Measurements from ENCODE around the gene UBE3B.
"Not testable (repeated sequence)": the region's sequence is repeated elsewhere in the genome, so short reads cannot be mapped to it uniquely, and the experiment has no call there.

Gene UBE3B, protein sequence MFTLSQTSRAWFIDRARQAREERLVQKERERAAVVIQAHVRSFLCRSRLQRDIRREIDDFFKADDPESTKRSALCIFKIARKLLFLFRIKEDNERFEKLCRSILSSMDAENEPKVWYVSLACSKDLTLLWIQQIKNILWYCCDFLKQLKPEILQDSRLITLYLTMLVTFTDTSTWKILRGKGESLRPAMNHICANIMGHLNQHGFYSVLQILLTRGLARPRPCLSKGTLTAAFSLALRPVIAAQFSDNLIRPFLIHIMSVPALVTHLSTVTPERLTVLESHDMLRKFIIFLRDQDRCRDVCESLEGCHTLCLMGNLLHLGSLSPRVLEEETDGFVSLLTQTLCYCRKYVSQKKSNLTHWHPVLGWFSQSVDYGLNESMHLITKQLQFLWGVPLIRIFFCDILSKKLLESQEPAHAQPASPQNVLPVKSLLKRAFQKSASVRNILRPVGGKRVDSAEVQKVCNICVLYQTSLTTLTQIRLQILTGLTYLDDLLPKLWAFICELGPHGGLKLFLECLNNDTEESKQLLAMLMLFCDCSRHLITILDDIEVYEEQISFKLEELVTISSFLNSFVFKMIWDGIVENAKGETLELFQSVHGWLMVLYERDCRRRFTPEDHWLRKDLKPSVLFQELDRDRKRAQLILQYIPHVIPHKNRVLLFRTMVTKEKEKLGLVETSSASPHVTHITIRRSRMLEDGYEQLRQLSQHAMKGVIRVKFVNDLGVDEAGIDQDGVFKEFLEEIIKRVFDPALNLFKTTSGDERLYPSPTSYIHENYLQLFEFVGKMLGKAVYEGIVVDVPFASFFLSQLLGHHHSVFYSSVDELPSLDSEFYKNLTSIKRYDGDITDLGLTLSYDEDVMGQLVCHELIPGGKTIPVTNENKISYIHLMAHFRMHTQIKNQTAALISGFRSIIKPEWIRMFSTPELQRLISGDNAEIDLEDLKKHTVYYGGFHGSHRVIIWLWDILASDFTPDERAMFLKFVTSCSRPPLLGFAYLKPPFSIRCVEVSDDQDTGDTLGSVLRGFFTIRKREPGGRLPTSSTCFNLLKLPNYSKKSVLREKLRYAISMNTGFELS

DNA sequence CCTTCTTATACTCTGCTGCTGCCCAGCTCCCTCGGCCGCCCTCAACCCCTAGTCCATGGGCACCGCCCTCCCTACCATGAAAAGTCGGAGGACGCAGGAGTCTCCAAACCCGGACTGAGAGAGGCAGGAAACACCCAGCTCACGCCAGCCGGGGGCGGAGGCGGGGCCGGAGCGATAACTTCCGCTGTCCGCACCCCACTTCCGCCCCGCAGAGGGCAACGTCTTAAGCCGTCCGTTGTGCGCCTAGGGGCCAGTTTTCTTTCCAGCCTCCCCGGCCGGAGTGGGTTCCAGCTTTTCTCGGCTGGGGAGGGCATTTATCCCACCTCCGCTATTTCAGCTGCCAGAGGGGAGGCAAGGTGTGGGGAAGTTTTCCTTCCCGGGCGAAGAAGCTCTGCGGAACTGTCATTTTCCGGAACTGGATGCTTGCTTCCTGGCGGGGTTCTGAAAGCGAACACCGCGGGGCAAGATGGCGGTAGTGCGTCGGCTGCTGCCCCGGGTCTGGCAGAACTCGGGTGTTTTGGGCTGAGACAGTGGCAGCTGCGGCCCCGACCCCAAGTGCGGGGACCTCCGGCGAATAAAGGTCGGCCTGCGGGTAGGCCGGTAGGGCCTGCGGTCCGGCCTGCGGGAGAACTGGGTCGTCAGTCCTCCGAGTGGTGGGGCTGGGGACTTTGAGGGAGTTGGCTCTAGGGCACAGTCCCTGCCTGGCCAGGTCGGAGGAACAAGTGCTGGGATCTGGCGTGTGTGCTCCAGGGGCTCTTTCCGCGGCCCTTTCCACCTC is at the start of gene UBE3B, which contains the start of gene KCTD10:
TSS of gene UBE3B (plus strand) at position 450 of the 778 bp plus-strand sequence. CDS start 5,918 bp downstream, outside the sequence.
TSS of gene KCTD10 (minus strand) at position 116 of the 778 bp plus-strand sequence. CDS start at position 78, 38 bp downstream.
- peak; percentile 91 for DNase-seq

DNA sequence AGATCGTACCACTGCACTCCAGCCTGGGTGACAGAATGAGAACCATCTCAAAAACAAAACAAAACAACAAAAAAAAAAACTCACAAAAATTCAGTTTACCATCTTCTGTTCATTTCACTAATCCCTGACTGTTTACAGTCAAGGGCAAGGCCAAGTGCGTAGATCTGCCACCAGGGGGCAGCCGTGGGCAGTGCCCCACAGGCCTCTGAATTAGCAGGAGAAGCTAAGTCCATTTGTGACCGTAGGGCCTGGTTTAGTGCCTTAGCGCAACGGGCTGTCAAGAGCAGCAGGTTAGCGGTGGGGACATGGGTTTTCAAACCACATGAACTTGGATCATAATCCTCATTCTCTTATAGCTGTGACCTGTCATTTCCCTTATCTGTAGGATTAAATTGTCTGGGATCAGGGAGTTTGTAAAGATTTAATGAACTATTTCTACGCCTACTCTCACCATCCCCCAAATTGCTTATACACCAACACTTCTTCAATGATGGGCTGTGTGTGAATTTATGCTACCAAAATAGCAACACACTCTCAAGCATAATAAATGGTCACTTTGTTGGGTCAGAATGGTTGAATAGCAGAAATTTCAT is 49.3 kb upstream of the UBE3B start:
- DNase-seq: peak; percentile 81

GRCh38 chr12:109428804-109429203 is 48.6 kb upstream of the UBE3B start:
- not testable (repeated sequence) for DNase-seq

DNA sequence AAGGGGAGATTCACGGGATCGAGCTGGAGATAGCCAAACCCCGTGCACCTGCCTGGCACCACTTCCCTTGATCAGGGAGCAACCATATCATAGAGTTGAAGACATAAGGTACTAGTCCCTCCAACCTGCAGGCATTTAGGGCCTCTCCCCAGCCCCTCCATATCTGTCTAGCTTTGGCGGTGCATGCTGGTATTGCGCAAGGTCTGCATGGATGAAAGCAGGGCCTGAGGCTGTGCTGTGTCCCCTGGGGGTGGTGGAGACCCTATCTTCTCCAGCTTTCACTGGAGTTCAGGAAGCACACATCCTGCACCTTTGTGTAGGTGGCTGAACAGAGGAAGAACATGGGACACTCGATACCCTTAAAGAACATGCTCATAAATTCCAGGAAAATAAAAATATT is 47.2 kb upstream of the UBE3B start:
- DNase-seq: no peak

DNA sequence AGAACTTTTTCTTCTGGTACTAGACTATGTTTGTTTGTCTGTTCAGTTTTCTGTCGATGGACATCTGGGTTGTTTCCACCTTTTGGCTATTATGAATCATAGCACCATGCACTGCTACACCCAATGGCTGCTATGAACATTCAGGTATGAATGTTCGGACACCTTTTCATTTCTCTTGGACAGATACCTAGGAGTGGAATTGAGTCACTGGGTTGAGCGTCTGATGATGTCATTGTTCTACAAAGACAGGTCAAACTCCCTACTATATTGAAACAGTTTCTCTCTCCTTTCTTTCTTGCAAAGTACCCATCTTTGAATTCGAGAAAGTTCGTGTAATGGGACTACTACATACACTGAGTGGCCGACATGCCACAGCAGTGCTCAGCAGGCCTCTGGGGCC is 45.0 kb upstream of the UBE3B start:
- no peak for DNase-seq

DNA sequence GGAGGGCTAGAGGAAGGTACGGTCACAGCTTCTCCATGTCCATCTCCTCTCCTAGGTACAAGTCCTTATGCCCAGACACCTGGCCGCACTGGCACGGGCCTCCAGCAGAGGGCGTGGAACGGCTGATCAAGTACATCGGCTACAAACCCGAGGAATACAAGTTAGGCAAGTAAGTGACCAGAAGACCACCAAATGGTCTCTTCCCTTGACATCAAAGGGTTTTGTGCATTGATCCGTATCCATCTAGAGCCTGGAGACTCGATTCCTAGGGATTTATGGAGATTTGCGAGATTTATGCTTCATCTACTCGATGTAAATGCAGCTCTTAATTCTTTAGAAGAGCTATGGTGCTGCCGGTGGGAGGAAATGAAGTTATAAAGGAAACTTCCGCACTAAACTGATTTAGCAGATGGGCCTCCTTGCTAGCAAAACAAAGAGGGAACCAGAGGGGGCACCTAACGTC is 44.6 kb upstream of the UBE3B start:
- DNase-seq: peak; percentile 83

DNA sequence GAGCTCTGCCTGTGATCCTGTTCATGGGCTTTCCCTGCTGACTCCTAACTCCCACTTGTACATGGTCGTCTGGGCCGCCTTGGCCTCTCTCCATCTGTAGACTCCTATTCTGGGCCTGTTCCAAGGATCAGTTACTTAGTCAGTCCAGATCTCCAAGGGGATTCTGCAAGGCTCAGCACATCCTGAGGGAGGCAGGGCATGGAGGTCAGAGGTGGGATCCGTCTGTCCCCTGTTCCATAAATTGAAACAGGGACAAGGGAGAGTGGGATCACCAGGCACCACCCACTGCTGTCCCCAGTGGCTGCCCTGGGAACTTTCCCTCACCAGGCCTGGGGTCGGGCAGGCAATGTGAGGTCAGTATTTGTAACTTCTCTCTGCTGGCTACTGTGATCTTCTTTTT is 43.8 kb upstream of the UBE3B start:
- no peak for DNase-seq

DNA sequence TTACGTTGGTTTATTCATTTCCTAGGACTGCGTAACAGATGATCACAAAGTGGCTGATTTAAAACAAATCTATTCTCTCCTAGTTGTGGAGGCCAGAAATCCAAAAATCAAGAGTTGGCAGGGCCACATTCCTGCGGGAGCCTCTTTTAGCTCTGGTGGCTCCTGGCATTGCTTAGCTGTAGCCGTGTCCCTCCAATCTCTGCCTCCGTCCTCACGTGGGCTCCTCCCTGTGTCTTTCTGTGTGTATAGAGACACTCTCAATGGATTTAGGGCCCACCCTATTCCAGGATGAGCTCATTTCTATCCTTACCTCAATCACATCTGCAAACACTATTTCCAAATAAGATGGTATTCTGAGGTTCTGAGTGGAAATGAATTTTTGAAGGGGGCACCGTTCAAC is 42.9 kb upstream of the UBE3B start:
- no peak for DNase-seq

- DNase-seq: no peak
These were observed 41.8 kb upstream of the UBE3B start for GRCh38 chr12:109435428-109436187.

DNA sequence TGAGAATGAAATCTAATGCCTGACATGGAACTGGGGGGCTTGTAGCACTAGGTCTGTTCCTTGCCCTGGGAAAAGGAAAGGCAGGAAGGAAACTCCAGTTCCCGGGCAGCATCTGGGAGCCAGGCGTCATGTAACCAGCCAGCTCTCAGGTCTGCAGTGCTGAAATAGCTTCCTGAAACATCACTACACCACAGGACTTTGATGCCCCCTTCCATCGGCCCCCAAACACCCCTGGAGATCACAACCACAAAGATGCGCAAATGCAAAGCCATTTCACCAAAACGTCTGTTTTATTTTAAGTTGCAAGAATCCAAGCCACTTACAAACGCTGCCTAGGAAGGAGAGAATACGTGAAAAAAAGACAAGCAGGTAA is 41.3 kb upstream of the UBE3B start:
- no peak for DNase-seq

GRCh38 chr12:109439181-109439580 is 38.3 kb upstream of the UBE3B start:
- no peak for DNase-seq

DNA sequence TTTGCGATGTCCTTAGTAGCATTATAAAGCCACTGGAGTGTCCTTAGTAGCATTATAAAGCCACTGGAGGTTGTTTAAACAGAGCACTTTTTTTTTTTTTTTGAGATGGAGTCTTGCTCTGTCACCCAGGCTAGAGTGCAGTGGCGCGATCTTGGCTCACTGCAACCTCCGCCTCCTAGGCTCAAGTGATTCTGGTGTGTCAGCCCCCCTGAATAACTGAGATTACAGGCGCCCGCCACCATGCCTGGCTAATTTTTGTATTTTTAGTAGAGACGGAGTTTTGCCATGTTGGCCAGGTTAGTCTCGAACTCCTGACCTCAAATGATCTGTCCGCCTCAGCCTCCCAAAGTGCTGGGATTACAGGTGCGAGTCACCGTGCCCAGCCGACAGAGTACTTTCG is 37.5 kb upstream of the UBE3B start:
- DNase-seq: not testable (repeated sequence)

- DNase-seq: no peak
These were observed 36.5 kb upstream of the UBE3B start for GRCh38 chr12:109440851-109441490.

DNA sequence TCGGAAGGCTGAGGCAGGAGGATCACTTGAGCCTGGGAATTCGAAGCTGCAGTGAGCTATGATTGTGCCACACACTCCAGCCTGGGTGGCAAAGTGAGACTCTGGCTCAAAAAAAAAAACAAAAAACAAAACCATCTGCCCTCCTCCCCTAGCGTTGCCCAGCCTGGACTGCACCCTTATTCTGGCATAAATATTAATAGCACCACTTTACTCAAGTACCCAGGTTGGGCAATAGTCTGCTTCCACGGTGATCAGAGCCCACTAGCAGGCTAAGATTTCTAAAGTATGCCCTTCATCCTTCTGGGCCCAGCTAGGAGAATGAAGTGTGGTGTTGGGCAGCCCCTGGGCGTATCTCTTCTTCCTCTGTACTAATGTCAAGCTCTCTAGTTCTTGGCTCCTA is 33.6 kb upstream of the UBE3B start:
- no peak for DNase-seq

- DNase-seq: no peak
These were observed 33.2 kb upstream of the UBE3B start for GRCh38 chr12:109444259-109444658.

DNA sequence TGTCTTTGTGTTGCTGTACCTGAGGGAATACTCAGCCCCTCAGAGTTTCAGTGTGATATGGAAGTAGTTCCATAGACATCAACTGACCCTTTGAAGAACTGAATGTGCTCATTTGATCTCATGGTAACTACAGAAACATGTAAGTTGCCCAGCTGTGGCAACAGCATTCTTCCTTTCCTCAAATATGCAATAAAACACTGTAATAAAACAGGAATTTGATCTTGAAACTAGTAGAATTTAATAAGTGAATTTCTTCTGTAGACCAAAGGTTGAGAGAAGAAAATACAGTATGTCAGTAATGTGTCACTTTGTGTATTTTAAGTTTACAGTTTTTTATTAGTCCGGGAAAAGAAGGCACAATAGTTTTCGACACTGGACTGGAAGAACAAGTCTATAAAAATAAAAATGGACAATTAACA is 32.2 kb upstream of the UBE3B start:
- no peak for DNase-seq

GRCh38 chr12:109446869-109447268 is 30.6 kb upstream of the UBE3B start:
- no peak for DNase-seq

GRCh38 chr12:109447482-109447881 is 30.0 kb upstream of the UBE3B start:
- no peak for DNase-seq

DNA sequence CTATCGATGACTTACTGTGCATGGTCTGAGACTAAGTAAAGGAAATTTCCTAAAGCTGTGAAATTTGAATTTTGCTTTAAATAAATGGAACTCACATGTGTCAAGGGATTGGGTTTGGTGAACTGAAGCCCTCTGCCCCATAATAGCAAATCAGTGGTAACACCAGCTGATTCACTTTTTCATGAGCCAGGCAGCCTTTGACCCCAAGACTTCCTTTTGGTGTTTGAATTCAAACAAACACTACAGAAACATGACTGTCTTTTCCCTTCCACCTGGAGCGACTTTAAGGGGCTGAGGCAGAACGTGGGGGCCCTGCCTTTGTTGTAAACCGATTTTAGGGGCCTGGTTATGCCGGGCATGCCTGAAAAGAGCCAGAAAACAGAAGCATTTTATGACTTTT is 29.2 kb upstream of the UBE3B start:
- DNase-seq: no peak

GRCh38 chr12:109448707-109449390 is 28.6 kb upstream of the UBE3B start:
- DNase-seq: no peak
